GM19468 (cell line): ENCODE measurements around the gene MALT1.
A peak's percentile ranks its signal among the peaks of the same experiment; 100 is the strongest.
"Not testable (repeated sequence)": the region's sequence is repeated elsewhere in the genome, so short reads cannot be mapped to it uniquely, and the experiment has no call there.

ENCODE experiments used
- ATAC-seq: cut with Tn5 transposase; IDR thresholded peaks from one replicate; pipeline ENCODE4 v1.9.1; 2021; ENCODE audit warnings: mild to moderate bottlenecking, moderate library complexity, moderate number of reproducible peaks; ENCODE audit not compliant: unreplicated experiment; ENCODE audit errors: extremely low read depth

Gene MALT1

GRCh38 chr18:58726671-58727070 is 55.4 kb downstream of the MALT1 start:
- ATAC-seq: no peak

DNA sequence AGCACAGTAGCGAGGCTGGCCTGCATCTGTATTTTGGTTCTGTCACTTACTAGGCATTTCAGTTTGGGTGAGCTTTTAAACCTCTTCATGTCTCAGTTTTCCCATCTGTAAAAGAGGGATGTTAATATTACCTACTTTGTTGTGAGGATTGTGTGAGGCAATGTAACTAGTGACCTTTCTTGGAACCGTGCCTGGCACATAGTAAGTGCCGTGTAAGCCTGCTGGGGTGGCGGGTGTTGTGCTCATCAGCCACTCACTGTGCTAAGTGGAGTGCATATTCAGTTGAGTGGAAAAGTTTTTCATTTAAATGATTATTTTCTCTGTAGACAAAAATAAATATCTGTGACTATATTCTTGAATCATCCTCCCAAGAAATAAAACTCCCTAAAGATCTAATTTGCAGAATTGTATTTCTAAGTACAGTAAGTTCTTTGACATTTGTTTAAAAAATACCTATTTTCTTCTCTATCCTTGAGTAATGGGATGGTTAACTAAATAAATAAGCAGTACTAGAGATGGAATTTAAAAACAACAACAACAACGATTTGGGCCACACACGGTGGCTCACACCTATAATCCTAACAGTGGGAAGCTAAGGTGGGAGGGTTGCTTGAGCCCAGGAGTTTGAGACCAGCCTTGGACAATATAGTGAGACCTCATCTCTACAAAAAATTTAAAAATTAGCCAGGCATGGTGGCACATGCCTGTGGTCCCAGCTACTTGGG is 56.7 kb downstream of the MALT1 start:
- ATAC-seq: no peak

GRCh38 chr18:58728719-58729118 is 57.5 kb downstream of the MALT1 start:
- ATAC-seq: no peak

- ATAC-seq: no peak
These were observed 59.4 kb downstream of the MALT1 start for GRCh38 chr18:58730618-58731017.

DNA sequence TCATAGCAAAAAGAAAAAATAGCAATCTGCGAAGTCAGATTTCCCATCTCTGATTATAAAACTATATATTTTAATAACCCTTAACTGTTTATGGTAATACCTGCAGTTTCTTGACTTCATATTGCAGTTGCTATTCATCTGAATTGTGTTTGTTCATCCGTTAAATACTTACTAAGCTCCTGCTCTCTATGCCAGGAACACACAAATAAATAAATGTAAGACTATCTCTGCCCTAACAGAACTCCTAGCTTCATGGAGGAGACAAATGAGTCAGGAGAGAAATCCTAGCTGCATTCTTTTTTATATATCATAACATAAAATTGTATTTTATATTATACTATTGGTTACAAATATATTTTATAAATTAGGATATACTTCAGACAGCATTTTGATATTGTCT is 61.2 kb downstream of the MALT1 start:
- no peak for ATAC-seq

DNA sequence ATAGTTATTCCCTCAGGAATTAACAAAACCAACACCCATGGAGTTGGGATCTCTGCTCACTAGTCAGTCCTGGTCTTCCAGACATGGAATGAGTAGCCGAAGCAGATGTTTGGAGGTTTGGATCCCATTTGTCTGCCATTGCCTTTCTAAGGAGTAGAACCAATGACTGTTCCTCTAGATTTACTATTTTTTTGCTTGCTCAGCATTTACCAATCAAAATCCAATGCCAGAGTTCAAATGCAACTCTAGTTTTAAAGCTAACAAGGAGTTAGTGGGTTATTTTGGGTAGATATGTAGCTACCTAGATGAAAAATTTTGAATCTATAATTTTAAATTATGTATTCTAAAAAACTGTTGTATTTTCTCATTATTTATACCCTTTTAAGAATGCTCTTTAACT is 62.6 kb downstream of the MALT1 start:
- ATAC-seq: no peak

DNA sequence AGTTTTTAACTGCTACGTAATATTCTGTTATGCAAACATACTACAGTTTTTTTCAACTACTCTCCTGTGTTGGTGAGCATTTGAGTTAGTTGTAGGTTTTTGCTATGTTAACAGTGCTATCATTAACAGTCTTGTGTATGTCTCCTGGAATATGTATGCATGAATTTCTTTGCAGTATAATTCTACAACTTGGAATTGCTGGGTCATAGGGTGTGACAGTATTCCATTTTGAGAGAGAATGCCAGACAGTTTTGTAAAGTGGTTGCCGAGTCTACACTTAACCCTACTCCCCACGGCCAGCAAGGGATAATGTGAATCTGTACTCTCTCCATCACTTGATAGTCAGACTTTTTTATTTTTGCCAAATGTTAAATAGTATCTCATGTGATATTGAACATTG is 67.1 kb downstream of the MALT1 start:
- ATAC-seq: no peak

DNA sequence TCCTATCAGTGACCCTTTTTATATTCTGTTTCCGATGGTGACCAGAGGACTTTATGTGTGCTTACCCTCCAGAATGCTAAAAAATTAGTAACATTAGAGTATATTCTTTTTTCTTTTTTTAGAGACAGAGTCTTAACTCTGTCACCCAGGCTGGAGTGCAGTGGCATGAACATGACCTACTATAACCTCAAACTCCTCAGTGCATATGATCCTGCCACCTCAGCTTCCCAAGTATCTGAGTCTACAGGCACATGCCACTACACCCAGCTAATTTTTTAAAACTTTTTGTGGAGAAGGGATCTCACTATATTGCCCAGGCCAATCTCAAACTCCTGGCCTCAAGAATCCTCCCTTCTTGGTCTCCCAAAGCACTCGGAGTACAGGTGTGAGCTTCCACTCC is 74.6 kb downstream of the MALT1 start:
- no peak for ATAC-seq

- ATAC-seq: no peak
These were observed 77.8 kb downstream of the MALT1 start for GRCh38 chr18:58748899-58749595.

GRCh38 chr18:58753976-58754375 is 82.7 kb downstream of the MALT1 start:
- ATAC-seq: no peak

DNA sequence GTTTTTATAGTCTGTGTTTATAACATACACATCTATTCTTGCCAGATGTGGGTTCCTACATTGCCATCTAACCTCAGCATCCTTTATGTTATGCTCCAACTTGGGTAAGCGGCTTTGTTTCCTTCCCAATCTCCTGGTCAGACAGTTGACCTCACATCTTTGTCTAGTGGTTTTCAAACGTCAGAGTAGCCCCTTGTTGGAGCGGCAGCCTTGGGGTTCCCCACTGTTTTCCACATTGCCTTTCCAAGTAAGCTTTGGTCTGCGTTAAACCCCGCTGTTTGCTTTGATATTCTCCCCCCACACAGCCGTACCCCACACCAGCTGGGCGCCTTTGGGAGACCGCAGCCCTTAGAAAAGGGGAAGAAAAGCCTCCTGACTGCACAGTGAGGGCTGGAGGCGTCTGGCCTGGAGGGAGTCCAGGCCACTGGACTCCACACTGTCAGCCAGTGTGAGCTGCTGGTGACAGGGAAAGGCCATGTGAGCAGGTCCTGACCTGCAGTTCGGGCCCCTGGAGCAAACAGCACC is 83.3 kb downstream of the MALT1 start:
- no peak for ATAC-seq

- no peak for ATAC-seq
These were observed 84.2 kb downstream of the MALT1 start for GRCh38 chr18:58755304-58756010.

DNA sequence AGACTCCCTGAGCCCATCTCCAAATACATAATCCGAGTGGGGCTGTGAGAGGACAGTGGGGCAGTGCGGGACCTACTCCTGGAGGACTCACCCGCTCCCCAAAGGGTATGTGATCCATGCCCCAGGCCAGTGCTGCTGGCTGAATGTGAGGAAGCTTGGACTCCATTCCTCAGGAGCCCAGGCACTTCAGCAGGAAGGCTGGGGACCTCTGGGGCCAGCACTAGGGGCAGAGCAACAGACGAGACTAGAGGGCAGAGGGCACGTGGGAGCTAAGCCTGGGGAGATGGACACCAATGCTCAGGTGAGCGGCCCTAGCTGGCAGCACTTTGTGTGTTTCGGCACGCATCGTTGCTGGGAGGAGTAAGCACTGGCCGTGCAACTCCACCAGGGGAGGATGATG is 84.9 kb downstream of the MALT1 start:
- ATAC-seq: no peak

DNA sequence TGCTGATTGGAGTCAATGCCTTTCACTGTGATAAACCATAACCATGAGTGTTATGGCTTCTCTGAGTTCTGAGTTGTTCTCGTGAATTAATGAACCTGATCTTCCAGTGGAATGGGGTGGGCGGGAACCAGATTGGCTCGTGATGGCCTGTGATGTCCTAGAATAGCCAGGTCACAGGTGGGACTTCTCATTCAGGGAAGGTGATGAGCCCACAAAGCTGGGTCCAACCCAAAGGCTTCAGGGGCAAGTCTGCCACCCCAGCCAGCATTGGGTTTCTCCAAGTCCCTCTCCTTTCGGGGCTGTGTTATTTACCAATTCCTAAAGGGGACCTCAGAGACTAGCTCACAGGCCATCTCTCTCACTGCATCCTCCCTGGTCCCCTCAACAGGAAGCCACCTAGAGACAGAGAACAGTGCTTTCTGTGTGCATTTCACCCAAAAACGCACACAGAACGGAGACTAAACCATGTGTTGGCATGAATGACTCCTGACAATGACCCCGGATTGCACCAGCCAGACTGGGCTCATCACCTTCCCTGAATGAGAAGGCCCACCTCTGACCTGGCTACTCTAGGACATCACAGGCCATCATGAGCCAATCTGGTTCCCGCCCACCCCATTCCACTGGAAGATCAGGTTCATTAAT is 85.5 kb downstream of the MALT1 start:
- ATAC-seq: no peak

- not testable (repeated sequence) for ATAC-seq
These were observed 86.1 kb downstream of the MALT1 start for GRCh38 chr18:58757351-58757750.

DNA sequence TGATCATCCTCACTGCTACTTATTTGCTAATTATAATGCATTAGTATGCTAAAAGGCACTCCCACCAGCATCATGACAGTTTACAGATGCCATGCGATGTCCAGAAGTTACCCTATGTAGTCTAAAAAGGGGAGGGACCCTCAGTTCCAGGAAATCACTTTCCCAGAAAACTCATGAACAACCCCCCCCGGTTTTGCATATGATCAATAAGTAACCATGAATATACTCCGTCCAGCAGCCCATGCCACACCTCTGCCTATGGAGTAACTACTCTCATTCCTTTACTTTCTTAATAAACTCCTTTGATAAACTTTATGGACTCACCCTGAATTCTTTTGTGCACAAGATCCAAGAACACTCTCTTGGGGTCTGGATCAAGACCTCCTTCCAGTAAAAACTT is 86.8 kb downstream of the MALT1 start:
- ATAC-seq: no peak

DNA sequence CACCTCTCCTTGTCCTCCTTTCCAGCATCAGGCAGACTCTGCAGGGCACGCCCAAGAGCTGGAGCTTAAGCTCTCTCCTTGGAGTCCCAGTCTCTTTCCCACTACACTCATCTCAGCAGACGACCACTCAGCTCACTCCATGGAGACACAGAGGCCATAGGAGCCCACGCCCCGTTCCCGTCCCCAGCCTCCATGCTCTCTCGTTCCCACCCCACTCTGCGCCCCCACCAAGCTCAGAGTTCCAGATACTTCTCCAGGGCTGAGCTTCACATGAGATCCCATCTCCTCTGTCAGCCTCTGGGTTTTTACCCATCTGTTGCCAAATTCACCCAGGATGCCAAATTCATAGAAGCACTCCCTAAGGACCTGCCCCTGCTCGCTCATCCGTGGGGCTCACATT is 87.3 kb downstream of the MALT1 start:
- ATAC-seq: no peak

- peak; percentile 33 for ATAC-seq
These were observed 90.1 kb downstream of the MALT1 start for GRCh38 chr18:58761241-58761969.

DNA sequence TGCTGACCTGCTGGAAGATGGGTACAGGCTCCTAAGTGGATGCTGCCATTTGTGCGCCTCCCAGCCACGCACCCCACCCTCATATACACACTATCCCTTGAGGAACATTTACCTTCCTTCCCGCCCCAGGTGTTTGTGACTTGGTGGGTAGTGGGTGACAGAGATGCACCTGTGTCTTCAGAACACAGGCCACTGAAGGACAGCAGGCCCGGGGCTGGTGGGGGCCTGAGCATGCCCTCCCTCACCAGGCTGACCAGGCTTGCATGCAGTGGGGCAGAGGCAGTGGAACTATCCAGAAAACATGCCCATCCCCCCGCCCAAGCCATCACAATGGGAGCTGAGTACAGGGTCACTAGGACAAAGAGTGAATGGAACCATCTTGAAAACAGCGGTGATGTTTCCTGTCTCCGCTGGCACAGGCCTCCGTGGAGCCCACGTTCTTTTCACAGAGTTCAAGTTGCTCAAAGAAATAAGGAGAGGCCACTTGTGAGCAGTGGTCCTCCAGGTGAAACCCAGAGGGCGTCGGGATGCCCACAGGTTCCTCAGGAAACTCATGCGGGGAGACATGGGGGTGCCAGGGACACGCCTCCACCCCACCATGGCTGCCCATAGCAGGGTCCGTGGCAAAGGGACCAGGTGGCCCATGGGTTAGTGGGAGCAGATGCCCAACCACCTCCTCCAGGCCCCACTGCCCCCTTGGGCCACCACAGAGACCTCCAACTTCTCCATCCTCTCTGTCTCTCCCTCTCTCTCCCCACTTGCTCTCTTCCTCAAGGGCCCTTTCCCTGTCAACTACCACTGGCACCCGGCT is 90.9 kb downstream of the MALT1 start:
- no peak for ATAC-seq
